GM12878 (cell line): Measurements from ENCODE around the gene HTRA2. TPM values are rescaled to one million over a fixed set of nuclear protein-coding genes. Genes with fewer than 3 reads are reported as not detected.

Experiments
- ATAC-seq: fragments of 200-7000 bp; cut with Tn5 transposase; 3 replicates; pipeline ENCODE4 v1.9.1; 2020; ENCODE audit warnings: mild to moderate bottlenecking, moderate library complexity
- BruUV-seq: library from RNA; stranded (reverse); fragments of 400-500 nt; replicated peaks from 2 replicates; lab custom pipeline; 2021; lab: Mats Ljungman, UMichigan
- CTCF ChIA-PET: fragments of 300-600 bp; sonication (Branson Sonifier 250); formaldehyde crosslinking; extraction: SDS; loops from one replicate; lab custom pipeline; 2021; ENCODE audit warnings: inconsistent platforms; lab: Yijun Ruan, JAX
- POLR2A ChIA-PET: fragments of 350-600 bp; formaldehyde crosslinking; extraction: SDS; loops from one replicate; lab custom pipeline; 2021; ENCODE audit warnings: inconsistent platforms; lab: Charles Lee
- RAD21 ChIA-PET: fragments of 300-600 bp; sonication (Branson Sonifier 250); formaldehyde crosslinking; loops from one replicate; lab custom pipeline; 2023; ENCODE audit warnings: antibody characterized with exemption; ENCODE audit not compliant: unreplicated experiment; lab: Charles Lee
- SMC1A ChIA-PET: fragments of 300-600 bp; sonication (Branson Sonifier 250); formaldehyde crosslinking; loops from one replicate; lab custom pipeline; 2023; ENCODE audit not compliant: unreplicated experiment, uncharacterized antibody; lab: Charles Lee
- DNase-seq: peaks from one replicate; pipeline ENCODE4 v3.0.0-alpha.2; 2011; ENCODE audit warnings: low read depth, low spot score
- FAIRE-seq: peaks from 3 replicates; lab custom pipeline; 2011; peaks lifted over from hg19 to GRCh38; lab: Jason Lieb, UNC
- H2AFZ ChIP-seq: 2 replicates; pipeline ENCODE4 v1.6.0; 2011; ENCODE audit warnings: low read depth, low read length, control low read depth; ENCODE audit not compliant: control insufficient read depth
- H3K27ac ChIP-seq: 2 replicates; pipeline ENCODE4 v1.5.1; 2011; ENCODE audit warnings: control low read depth; ENCODE audit not compliant: control insufficient read depth, insufficient read depth
- H3K27me3 ChIP-seq, 2 experiments: replicated peaks in 1 of 2; 2 replicates each; pipeline versions ENCODE4 v1.6.0 to v1.6.1; 2011; ENCODE audit warnings: low read length in 1 of 2; ENCODE audit not compliant: control insufficient read depth in 2 of 2, insufficient read depth in 2 of 2
- H3K36me3 ChIP-seq, 2 experiments: 2 replicates each; pipeline ENCODE4 v1.5.1; 2011; ENCODE audit warnings: low read length in 1 of 2; ENCODE audit not compliant: control insufficient read depth in 2 of 2, insufficient read depth in 2 of 2
- H3K4me1 ChIP-seq: 2 replicates; pipeline ENCODE4 v1.6.1; 2011; ENCODE audit warnings: mild to moderate bottlenecking, low read length, moderate library complexity, mixed read lengths; ENCODE audit not compliant: control insufficient read depth, insufficient read depth
- H3K4me2 ChIP-seq: 2 replicates; pipeline ENCODE4 v1.6.0; 2011; ENCODE audit warnings: control low read depth; ENCODE audit not compliant: control insufficient read depth, insufficient read depth
- H3K4me3 ChIP-seq: fragments of 200-600 bp; sonication (generic); 2 replicates; pipeline ENCODE4 v1.5.1; 2016
- H3K79me2 ChIP-seq: 2 replicates; pipeline ENCODE4 v1.6.0; 2011; ENCODE audit warnings: low read length; ENCODE audit not compliant: control insufficient read depth, insufficient read depth
- H3K9ac ChIP-seq: 2 replicates; pipeline ENCODE4 v1.8.0; 2011; ENCODE audit warnings: low read length, control low read depth, mixed read lengths; ENCODE audit not compliant: control insufficient read depth, insufficient read depth
- H3K9me3 ChIP-seq: replicated peaks from 3 replicates; pipeline ENCODE4 v1.5.1; 2011; ENCODE audit warnings: mild to moderate bottlenecking, low read length; ENCODE audit not compliant: control insufficient read depth, insufficient read depth
- H4K20me1 ChIP-seq: 2 replicates; pipeline ENCODE4 v1.6.0; 2011; ENCODE audit not compliant: control insufficient read depth, insufficient read depth
- POLR2A ChIP-seq: IDR thresholded peaks from 2 replicates; pipeline ENCODE4 v1.6.1; 2011; ENCODE audit warnings: low read depth, mild to moderate bottlenecking, low read length
- ZBTB11 ChIP-seq: fragments of 450-650 bp; formaldehyde crosslinking; IDR thresholded peaks from 2 replicates; pipeline ENCODE4 v1.5.0; 2022; ENCODE audit warnings: mild to moderate bottlenecking, missing genetic modification characterization
- WGBS: methylation state at CpG from one replicate; pipeline ENCODE4 v1.1.6; 2016; ENCODE audit warnings: low lambda C conversion rate; ENCODE audit not compliant: insufficient replicate concordance, insufficient coverage; ENCODE audit errors: missing lambda C conversion rate; 5-methylcytosine and 5-hydroxymethylcytosine counted together
- in situ Hi-C: fragments of 300-500 bp; cut with MboI; formaldehyde crosslinking; loops from 9 replicates; pipeline ENCODE4 v1.14.3; 2018; ENCODE audit warnings: mixed read lengths
- intact Hi-C: fragments of 100-400 bp; cut with micrococcal nuclease; formaldehyde crosslinking; loops from one replicate; pipeline ENCODE4 v1.14.2; 2022; ENCODE audit not compliant: unreplicated experiment
- polyA plus RNA-seq, 11 experiments: library from polyadenylated mRNA; depleted of rRNA in 4 of 11; unstranded in 6 of 11; stranded (reverse) in 5 of 11; fragments of >200 nt; fragmentation: Nextera tagmentation in 4 of 11; fragmentation: Illumina TruSeq in 1 of 11; extraction: Ambion mirVana in 4 of 11; extraction: Trizol in 1 of 11; gene quantifications; 1 replicate in 1 of 11; 2 replicates in 10 of 11; pipeline versions ENCODE4 v1.2.1 to v1.2.3, GENCODE V29; 2011 to 2016; ENCODE audit warnings: inconsistent platforms in 2 of 11, missing spikeins in 2 of 11, low read depth in 1 of 11
- total RNA-seq, 4 experiments: library from RNA; depleted of rRNA in 3 of 4; stranded (reverse); fragments of >200 nt in 3 of 4; fragmentation: Illumina TruSeq in 1 of 4; extraction: Trizol in 1 of 4; gene quantifications; 2 replicates each; pipeline versions ENCODE4 v1.2.1 to v1.2.3, GENCODE V29; 2013 to 2021
- TF ChIP-seq, protein P1 (sequence below): fragments of 450-650 bp; formaldehyde crosslinking; IDR thresholded peaks from 2 replicates; pipeline ENCODE4 v1.4.0; 2020; ENCODE audit warnings: mild to moderate bottlenecking, moderate library complexity

Gene HTRA2
- total and polyA plus RNA-seq, 10 of the 15 experiments (the other 5 are each of a cell fraction or from before 2014, with no cell fraction given): 42.3 to 73.9 (median 54.6) TPM

DNA sequence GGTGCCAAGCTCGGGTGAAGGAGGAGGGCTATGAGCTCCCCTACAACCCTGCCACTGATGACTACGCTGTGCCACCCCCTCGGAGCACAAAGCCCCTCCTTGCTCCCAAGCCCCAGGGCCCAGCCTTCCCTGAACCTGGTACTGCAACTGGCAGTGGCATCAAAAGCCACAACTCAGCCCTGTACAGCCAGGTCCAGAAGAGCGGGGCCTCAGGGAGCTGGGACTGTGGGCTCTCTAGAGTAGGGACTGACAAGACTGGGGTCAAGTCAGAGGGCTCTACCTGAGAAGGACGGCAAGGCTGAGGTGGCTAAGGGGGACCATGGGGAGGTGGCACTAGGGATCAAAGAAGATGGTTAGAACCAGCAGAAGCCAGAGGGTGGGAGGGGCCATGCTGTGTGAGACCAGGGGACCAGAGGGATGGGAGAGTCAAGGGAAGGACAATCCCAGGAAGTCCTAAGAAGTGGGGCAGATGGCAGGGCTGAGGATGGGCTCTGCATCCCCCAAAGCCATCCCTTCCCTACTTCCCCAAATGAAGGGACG is 27.2 kb downstream of the HTRA2 start:
- no TSS peak for BruUV-seq
- WGBS: 93% methylated on average over 6 of the region's 6 CpGs
- intact Hi-C loops: no loop called here

More for the DNA sequence above, 27.2 kb downstream of the HTRA2 start:
- ChIA-PET RAD21 (interaction anchor here (1.4 kb wide), 1 partner anchor 117 kb away, joined by 3 read pairs; no protein-coding TSS in a partner anchor), POLR2A (interaction anchor here (17.8 kb wide), 1 partner anchor 19 kb away, joined by 441 read pairs; no protein-coding TSS in a partner anchor), SMC1A (interaction anchor here (0.7 to 4.8 kb wide), 7 partner anchors 10 to 74 kb away, joined by 3 to 42 read pairs (median 4); partner anchors contain the start of genes CCDC142, LBX2 and TTC31), CTCF (interaction anchor here (1.1 to 8.5 kb wide), 6 partner anchors 10 to 31 kb away, joined by 3 to 115 read pairs (median 6); no protein-coding TSS in a partner anchor)
- in situ Hi-C loops: no loop called here
- Histone ChIP-seq H3K4me1 (peaks cover 22% of the 10 kb centered on the region), H3K79me2 (peaks cover 49% of the 10 kb centered on the region), H3K9ac (no peak overlapping the region), H3K27ac (no peak overlapping the region), H3K4me2 (peak overlapping the region; percentile 91), H3K9me3 (no peaks in the 10 kb centered on the region; the same call in 2 of the 3 replicates)
- no peak for DNase-seq
- ATAC-seq: no peak
- no peak for FAIRE-seq
- TF ChIP-seq, protein P1, sequence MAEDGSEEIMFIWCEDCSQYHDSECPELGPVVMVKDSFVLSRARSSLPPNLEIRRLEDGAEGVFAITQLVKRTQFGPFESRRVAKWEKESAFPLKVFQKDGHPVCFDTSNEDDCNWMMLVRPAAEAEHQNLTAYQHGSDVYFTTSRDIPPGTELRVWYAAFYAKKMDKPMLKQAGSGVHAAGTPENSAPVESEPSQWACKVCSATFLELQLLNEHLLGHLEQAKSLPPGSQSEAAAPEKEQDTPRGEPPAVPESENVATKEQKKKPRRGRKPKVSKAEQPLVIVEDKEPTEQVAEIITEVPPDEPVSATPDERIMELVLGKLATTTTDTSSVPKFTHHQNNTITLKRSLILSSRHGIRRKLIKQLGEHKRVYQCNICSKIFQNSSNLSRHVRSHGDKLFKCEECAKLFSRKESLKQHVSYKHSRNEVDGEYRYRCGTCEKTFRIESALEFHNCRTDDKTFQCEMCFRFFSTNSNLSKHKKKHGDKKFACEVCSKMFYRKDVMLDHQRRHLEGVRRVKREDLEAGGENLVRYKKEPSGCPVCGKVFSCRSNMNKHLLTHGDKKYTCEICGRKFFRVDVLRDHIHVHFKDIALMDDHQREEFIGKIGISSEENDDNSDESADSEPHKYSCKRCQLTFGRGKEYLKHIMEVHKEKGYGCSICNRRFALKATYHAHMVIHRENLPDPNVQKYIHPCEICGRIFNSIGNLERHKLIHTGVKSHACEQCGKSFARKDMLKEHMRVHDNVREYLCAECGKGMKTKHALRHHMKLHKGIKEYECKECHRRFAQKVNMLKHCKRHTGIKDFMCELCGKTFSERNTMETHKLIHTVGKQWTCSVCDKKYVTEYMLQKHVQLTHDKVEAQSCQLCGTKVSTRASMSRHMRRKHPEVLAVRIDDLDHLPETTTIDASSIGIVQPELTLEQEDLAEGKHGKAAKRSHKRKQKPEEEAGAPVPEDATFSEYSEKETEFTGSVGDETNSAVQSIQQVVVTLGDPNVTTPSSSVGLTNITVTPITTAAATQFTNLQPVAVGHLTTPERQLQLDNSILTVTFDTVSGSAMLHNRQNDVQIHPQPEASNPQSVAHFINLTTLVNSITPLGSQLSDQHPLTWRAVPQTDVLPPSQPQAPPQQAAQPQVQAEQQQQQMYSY (CRISPR knock-in tag): no peak
- TF ChIP-seq POLR2A: 0 out of 2 replicates have a peak, but pooled peaks have one; percentile 39
- TF ChIP-seq ZBTB11 (CRISPR knock-in tag): no peak
- TF ChIP-seq, all 136 proteins: peak for 1
- Histone ChIP-seq H3K27me3 (no peaks in the 10 kb centered on the region), H2AFZ (no peak overlapping the region), H3K36me3 (peaks cover 1 to 11% of the 10 kb centered on the region in 2 experiments; a peak in 2 of 4 replicates), H4K20me1 (no peaks in the 10 kb centered on the region), H3K4me3 (peak overlapping the region; percentile 95; the same call in 1 of the 2 replicates)
